Measurements from ENCODE around the gene UBXN7. TPM values are rescaled to one million over a fixed set of nuclear protein-coding genes. Genes with fewer than 3 reads are reported as not detected.
"Not testable (repeated sequence)": the region's sequence is repeated elsewhere in the genome, so short reads cannot be mapped to it uniquely, and the experiment has no call there.

Gene UBXN7
- total RNA-seq, 3 donors from 2014 or later (not counting 1 experiment from before 2014, with no cell fraction given) = 82.0 to 97.2 (median 82.4) TPM

GRCh38 chr3:196471551-196471950, 39.3 kb upstream of the UBXN7 start:
- DNase-seq = no peak
- Mint-ChIP-seq H3K9me3 (no peaks in the 10 kb centered on the region), H3K36me3 (peaks cover 8% of the 10 kb centered on the region), H3K27ac (no peak overlapping the region), H3K4me1 (peaks cover 18 to 19% of the 10 kb centered on the region in 2 donors), H3K27me3 (ENCODE audit: low read depth in 2 of 2) (no peaks in the 10 kb centered on the region), H3K4me3 (no peak overlapping the region)
- Histone ChIP-seq H3K9me3 (ENCODE audit: control insufficient read depth, insufficient read depth, low read length) (no peaks in the 10 kb centered on the region), H3K4me3 (ENCODE audit: low read length) (no peak overlapping the region), H3K27me3 (ENCODE audit: control insufficient read depth, insufficient read depth, low read length) (no peaks in the 10 kb centered on the region), H3K4me1 (ENCODE audit: control insufficient read depth, insufficient read depth, low read length) (no peaks in the 10 kb centered on the region), H3K27ac (ENCODE audit: low read length) (no peak overlapping the region), H3K36me3 (ENCODE audit: control insufficient read depth, insufficient read depth, low read length) (peaks cover 47% of the 10 kb centered on the region)
- ATAC-seq = no peak
- no CpG with 5 or more reads among the region's 2 CpGs for WGBS (ENCODE audit: insufficient coverage)
- intact Hi-C loops (cut with micrococcal nuclease) = no loop called here
- TF ChIP-seq CTCF (IDR thresholded peaks at IDR 0.05) = no peak

- H3K36me3 Mint-ChIP-seq; H3K4me3 Mint-ChIP-seq; H3K27me3 Mint-ChIP-seq (ENCODE audit: low read depth in 2 of 2): not testable (repeated sequence)
Measured at GRCh38 chr3:196470182-196470581, 38.0 kb upstream of the UBXN7 start.

GRCh38 chr3:196463804-196464203, 31.6 kb upstream of the UBXN7 start:
- no peak for TF ChIP-seq CTCF (IDR thresholded peaks at IDR 0.05)
- H3K9me3 Mint-ChIP-seq = no peaks in the 10 kb centered on the region
- WGBS (ENCODE audit: insufficient coverage) = 98% methylated on average over 2 of the region's 3 CpGs

More at GRCh38 chr3:196470182-196470581, 38.0 kb upstream of the UBXN7 start:
- H3K9me3 Mint-ChIP-seq; H3K4me1 ChIP-seq (ENCODE audit: control insufficient read depth, insufficient read depth, low read length); H3K27ac ChIP-seq (ENCODE audit: low read length); H3K4me3 ChIP-seq (ENCODE audit: low read length); H3K27me3 ChIP-seq (ENCODE audit: control insufficient read depth, insufficient read depth, low read length); DNase-seq; H3K9me3 ChIP-seq (ENCODE audit: control insufficient read depth, insufficient read depth, low read length); ATAC-seq; intact Hi-C loops (cut with micrococcal nuclease): not testable (repeated sequence)
- Mint-ChIP-seq H3K27ac (peak overlapping the region; percentile 60), H3K4me1 (peaks cover 18 to 19% of the 10 kb centered on the region in 2 donors)
- 94% methylated on average over 3 of the region's 3 CpGs for WGBS (ENCODE audit: insufficient coverage)
- peaks cover 46% of the 10 kb centered on the region for H3K36me3 ChIP-seq (ENCODE audit: control insufficient read depth, insufficient read depth, low read length)

GRCh38 chr3:196463478-196463756, 31.2 kb upstream of the UBXN7 start:
- Mint-ChIP-seq H3K9me3 (no peaks in the 10 kb centered on the region), H3K4me3 (no peak overlapping the region), H3K4me1 (peaks cover 0 to 13% of the 10 kb centered on the region in 2 donors), H3K27ac (no peak overlapping the region), H3K27me3 (ENCODE audit: low read depth in 2 of 2) (no peaks in the 10 kb centered on the region), H3K36me3 (no peaks in the 10 kb centered on the region)
- Histone ChIP-seq H3K9me3 (ENCODE audit: control insufficient read depth, insufficient read depth, low read length) (no peaks in the 10 kb centered on the region), H3K4me3 (ENCODE audit: low read length) (no peak overlapping the region), H3K4me1 (ENCODE audit: control insufficient read depth, insufficient read depth, low read length) (no peaks in the 10 kb centered on the region), H3K36me3 (ENCODE audit: control insufficient read depth, insufficient read depth, low read length) (peaks cover 6% of the 10 kb centered on the region), H3K27me3 (ENCODE audit: control insufficient read depth, insufficient read depth, low read length) (no peaks in the 10 kb centered on the region), H3K27ac (ENCODE audit: low read length) (no peak overlapping the region)
- WGBS (ENCODE audit: insufficient coverage) = 100% methylated on average over 2 of the region's 2 CpGs
- ATAC-seq = no peak
- intact Hi-C loops (cut with micrococcal nuclease) = no loop called here
- no peak for TF ChIP-seq CTCF (IDR thresholded peaks at IDR 0.05)
- DNase-seq = no peak

More at GRCh38 chr3:196463804-196464203, 31.6 kb upstream of the UBXN7 start:
- Histone ChIP-seq H3K36me3 (ENCODE audit: control insufficient read depth, insufficient read depth, low read length) (peaks cover 6% of the 10 kb centered on the region), H3K9me3 (ENCODE audit: control insufficient read depth, insufficient read depth, low read length) (no peaks in the 10 kb centered on the region), H3K4me3 (ENCODE audit: low read length) (no peak overlapping the region), H3K27me3 (ENCODE audit: control insufficient read depth, insufficient read depth, low read length) (no peaks in the 10 kb centered on the region), H3K4me1 (ENCODE audit: control insufficient read depth, insufficient read depth, low read length) (no peaks in the 10 kb centered on the region), H3K27ac (ENCODE audit: low read length) (no peak overlapping the region)
- intact Hi-C loops (cut with micrococcal nuclease) = no loop called here
- H3K36me3 Mint-ChIP-seq = no peaks in the 10 kb centered on the region
- DNase-seq (no peak), ATAC-seq (no peak)
- H3K4me1 Mint-ChIP-seq = peaks cover 0 to 15% of the 10 kb centered on the region in 2 donors
- H3K27me3 Mint-ChIP-seq (ENCODE audit: low read depth in 2 of 2) = no peaks in the 10 kb centered on the region
- H3K27ac Mint-ChIP-seq = no peak overlapping the region
- no peak overlapping the region for H3K4me3 Mint-ChIP-seq

- H3K9me3 ChIP-seq (ENCODE audit: control insufficient read depth, insufficient read depth, low read length); H3K4me3 Mint-ChIP-seq; ATAC-seq; H3K27ac Mint-ChIP-seq; H3K36me3 Mint-ChIP-seq; H3K4me1 ChIP-seq (ENCODE audit: control insufficient read depth, insufficient read depth, low read length); H3K9me3 Mint-ChIP-seq; H3K27ac ChIP-seq (ENCODE audit: low read length); H3K27me3 ChIP-seq (ENCODE audit: control insufficient read depth, insufficient read depth, low read length); DNase-seq; H3K36me3 ChIP-seq (ENCODE audit: control insufficient read depth, insufficient read depth, low read length); H3K27me3 Mint-ChIP-seq (ENCODE audit: low read depth in 2 of 2); intact Hi-C loops (cut with micrococcal nuclease); H3K4me3 ChIP-seq (ENCODE audit: low read length): not testable (repeated sequence)
- WGBS (ENCODE audit: insufficient coverage) = 88% methylated on average over 1 of the region's 1 CpG
- H3K4me1 Mint-ChIP-seq = peaks cover 2 to 13% of the 10 kb centered on the region in 2 donors
Measured at GRCh38 chr3:196462680-196463477, 30.7 kb upstream of the UBXN7 start.
